HPDE6-E6E7 (cell line): ENCODE measurements around the gene CDKN1A.

Experiments
- DNase-seq: peaks from one replicate; pipeline ENCODE4 v3.0.0; 2011; ENCODE audit warnings: missing footprints; ENCODE audit errors: extremely low spot score

The CDKN1A gene

DNA sequence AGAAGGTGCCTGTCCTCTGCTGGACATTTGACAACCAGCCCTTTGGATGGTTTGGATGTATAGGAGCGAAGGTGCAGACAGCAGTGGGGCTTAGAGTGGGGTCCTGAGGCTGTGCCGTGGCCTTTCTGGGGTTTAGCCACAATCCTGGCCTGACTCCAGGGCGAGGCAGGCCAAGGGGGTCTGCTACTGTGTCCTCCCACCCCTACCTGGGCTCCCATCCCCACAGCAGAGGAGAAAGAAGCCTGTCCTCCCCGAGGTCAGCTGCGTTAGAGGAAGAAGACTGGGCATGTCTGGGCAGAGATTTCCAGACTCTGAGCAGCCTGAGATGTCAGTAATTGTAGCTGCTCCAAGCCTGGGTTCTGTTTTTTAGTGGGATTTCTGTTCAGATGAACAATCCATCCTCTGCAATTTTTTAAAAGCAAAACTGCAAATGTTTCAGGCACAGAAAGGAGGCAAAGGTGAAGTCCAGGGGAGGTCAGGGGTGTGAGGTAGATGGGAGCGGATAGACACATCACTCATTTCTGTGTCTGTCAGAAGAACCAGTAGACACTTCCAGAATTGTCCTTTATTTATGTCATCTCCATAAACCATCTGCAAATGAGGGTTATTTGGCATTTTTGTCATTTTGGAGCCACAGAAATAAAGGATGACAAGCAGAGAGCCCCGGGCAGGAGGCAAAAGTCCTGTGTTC, 1.3 kb upstream of the CDKN1A start:
- peak; percentile 58 for DNase-seq

DNA sequence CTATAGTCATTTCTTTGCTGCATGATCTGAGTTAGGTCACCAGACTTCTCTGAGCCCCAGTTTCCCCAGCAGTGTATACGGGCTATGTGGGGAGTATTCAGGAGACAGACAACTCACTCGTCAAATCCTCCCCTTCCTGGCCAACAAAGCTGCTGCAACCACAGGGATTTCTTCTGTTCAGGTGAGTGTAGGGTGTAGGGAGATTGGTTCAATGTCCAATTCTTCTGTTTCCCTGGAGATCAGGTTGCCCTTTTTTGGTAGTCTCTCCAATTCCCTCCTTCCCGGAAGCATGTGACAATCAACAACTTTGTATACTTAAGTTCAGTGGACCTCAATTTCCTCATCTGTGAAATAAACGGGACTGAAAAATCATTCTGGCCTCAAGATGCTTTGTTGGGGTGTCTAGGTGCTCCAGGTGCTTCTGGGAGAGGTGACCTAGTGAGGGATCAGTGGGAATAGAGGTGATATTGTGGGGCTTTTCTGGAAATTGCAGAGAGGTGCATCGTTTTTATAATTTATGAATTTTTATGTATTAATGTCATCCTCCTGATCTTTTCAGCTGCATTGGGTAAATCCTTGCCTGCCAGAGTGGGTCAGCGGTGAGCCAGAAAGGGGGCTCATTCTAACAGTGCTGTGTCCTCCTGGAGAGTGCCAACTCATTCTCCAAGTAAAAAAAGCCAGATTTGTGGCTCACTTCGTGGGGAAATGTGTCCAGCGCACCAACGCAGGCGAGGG, 594 bp upstream of the CDKN1A start:
- no peak for DNase-seq

DNA sequence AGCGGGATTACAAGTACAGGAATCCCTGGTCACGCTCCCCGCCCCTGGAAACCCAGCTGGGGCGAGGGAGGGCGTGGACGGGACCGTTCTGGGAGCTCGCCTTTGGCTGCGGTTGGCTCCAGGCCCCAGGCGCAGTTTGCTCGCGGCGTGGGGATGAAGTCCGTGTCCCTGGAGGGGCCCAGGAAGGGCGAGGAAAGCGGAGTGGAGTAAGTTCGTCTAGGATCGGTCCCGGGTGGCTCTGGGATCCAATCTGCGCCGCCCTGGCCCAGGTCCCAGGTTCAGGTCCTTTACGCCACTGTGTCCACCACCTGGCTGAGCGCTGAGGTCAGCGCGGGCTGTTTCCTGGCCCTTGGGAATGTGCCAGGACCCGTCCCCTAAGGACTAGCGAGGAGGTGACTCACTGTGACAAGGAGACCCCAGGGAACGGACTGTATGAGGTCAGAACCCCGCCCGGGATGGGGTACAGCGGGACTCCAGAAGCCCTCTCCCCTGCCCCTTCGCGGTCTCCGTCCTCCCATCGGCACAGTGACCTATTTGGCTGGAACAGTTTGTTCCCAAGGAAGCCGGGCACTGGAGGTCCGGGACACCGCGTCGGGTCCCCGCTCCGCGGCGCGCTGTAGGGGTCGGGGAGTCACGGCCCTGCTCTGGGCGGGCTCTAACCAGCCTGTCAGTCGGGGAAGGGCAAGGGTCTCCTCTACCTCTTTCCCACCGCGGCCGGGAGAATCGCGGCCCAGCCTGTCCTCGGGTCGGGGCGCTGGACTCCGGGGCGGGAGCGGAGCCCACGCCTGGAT, 724 bp downstream of the CDKN1A start:
- DNase-seq = no peak

DNA sequence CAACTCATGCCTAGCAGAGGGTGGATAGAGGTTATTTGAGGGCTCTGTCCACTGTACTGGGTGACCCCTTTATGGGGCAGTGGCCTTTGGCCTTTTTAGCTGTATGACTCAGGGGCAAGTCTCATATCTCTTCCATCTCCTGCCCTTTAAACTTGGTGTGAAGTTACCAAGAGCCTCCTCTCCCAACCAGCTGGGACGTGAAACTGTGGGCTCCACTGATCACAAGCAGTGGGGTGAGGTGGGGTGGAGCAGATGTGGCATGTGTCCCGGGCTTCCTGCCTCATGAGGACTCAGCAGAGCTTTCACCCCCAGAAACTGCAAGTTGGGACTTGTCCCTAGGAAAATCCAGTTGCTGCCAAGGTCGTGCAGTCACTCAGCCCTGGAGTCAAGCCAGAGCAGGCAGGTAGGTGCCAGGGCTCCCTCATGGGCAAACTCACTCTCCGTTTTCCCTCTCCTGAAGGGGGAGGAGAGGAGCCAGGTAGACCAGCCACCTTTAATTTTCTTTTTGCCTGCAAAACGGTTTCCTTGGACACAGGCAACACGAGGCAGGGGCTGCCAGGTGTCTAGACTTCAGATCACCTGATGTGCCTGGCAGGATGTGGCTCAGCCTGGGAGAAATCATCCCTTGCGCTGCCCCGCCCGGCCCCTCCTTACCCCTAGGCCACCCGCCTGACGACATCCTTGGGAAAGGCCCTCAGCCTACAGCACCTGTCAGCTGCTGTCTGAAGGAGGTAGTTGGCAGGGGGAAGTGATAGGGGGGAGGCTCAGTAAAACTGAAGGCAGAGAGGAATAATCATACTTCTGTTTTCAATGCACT, 4.0 kb downstream of the CDKN1A start:
- DNase-seq = peak; percentile 86

DNA sequence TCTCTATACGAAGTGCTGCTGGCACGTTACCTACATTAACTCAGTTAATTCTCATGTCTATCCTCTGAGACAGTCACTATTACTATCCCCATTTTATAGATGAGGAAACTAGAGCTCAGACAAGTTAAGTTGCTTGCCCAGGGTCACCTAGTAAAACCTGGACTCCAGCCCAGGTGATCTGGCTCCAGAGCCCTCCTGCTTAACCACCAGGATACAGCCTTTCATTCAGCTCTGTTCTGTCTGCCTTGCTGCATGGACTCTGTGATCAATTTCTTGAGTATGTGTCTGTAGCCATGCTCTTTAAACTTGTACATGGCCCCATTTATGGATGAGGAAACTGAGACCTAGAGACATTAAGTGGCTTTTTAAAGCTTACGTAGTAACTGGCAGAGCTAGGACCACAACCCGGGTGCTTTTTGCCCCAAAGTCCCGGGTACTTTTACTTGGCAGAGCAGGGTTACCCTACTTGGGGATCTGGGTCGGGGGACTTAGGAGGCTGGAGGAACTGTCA, 4.7 kb downstream of the CDKN1A start:
- DNase-seq = no peak

DNA sequence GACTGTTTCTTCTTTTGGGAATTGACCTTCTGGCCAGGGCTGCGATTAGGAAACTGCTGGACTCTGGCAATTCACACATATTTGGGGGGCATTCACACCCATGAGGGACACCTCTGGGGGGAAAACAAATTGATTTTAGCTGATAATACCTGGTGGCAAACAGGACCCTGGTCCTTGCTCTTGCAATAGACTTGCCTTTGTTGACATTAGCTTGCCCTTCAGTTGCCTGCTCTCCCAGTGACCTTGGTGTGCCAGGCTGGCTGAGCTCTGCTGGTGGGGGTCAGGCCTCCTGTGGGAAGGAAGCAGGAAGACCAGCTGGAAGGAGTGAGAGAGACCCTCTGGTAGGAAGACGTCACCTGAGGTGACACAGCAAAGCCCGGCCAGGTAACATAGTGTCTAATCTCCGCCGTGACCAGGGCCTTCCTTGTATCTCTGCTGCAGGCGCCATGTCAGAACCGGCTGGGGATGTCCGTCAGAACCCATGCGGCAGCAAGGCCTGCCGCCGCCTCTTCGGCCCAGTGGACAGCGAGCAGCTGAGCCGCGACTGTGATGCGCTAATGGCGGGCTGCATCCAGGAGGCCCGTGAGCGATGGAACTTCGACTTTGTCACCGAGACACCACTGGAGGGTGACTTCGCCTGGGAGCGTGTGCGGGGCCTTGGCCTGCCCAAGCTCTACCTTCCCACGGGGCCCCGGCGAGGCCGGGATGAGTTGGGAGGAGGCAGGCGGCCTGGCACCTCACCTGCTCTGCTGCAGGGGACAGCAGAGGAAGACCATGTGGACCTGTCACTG, 5.3 kb downstream of the CDKN1A start:
- DNase-seq = no peak

DNA sequence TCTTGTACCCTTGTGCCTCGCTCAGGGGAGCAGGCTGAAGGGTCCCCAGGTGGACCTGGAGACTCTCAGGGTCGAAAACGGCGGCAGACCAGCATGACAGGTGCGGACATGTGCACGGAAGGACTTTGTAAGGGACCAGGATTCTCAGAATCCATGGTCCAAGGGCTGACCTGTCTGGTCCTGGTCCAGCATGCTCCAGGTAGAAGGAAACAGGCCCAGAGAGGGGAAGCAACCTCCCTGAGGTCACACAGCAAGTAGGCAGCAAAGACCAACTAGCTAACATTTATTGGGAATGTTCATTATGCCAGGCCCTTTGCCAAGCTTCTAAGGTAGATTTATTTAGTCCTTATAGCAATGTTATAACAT, 5.9 kb downstream of the CDKN1A start:
- DNase-seq = no peak

DNA sequence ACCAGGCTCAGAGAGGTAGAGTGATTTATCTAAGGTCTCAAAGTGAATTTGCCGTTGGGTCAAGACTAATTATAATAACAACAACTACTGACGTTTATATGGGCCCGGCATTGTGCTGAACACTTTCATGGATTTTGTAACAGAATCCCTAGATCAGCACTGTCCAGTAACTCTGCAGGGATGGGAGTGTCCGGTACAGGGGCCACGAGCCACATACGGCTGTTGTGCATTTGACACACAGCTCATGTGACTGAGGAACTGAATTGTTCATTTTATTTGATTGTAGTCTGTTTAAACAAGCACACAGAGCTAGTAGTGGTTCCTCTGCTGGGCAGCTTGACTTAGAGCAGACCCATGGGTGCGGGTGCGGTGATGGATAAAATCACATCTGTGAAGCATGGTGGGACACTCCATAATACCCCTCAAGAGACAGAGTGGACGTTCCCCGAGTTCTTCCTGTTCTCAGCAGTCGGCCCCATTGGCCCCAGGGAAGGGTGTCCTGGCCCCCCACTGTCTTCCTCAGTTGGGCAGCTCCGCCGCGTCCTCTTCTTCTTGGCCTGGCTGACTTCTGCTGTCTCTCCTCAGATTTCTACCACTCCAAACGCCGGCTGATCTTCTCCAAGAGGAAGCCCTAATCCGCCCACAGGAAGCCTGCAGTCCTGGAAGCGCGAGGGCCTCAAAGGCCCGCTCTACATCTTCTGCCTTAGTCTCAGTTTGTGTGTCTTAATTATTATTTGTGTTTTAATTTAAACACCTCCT, 6.8 kb downstream of the CDKN1A start:
- DNase-seq = no peak

DNA sequence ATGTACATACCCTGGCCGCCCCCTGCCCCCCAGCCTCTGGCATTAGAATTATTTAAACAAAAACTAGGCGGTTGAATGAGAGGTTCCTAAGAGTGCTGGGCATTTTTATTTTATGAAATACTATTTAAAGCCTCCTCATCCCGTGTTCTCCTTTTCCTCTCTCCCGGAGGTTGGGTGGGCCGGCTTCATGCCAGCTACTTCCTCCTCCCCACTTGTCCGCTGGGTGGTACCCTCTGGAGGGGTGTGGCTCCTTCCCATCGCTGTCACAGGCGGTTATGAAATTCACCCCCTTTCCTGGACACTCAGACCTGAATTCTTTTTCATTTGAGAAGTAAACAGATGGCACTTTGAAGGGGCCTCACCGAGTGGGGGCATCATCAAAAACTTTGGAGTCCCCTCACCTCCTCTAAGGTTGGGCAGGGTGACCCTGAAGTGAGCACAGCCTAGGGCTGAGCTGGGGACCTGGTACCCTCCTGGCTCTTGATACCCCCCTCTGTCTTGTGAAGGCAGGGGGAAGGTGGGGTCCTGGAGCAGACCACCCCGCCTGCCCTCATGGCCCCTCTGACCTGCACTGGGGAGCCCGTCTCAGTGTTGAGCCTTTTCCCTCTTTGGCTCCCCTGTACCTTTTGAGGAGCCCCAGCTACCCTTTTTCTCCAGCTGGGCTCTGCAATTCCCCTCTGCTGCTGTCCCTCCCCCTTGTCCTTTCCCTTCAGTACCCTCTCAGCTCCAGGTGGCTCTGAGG, 7.6 kb downstream of the CDKN1A start:
- DNase-seq = no peak

DNA sequence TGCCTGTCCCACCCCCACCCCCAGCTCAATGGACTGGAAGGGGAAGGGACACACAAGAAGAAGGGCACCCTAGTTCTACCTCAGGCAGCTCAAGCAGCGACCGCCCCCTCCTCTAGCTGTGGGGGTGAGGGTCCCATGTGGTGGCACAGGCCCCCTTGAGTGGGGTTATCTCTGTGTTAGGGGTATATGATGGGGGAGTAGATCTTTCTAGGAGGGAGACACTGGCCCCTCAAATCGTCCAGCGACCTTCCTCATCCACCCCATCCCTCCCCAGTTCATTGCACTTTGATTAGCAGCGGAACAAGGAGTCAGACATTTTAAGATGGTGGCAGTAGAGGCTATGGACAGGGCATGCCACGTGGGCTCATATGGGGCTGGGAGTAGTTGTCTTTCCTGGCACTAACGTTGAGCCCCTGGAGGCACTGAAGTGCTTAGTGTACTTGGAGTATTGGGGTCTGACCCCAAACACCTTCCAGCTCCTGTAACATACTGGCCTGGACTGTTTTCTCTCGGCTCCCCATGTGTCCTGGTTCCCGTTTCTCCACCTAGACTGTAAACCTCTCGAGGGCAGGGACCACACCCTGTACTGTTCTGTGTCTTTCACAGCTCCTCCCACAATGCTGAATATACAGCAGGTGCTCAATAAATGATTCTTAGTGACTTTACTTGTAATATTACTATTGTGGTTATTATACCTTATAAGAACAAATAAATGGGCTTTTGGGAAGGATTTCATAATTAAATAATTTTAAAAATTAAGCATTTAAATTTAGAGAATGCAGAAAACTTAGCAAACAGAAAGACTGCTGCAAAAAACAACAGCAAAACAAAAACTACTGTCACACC, 8.4 kb downstream of the CDKN1A start:
- DNase-seq = no peak

DNA sequence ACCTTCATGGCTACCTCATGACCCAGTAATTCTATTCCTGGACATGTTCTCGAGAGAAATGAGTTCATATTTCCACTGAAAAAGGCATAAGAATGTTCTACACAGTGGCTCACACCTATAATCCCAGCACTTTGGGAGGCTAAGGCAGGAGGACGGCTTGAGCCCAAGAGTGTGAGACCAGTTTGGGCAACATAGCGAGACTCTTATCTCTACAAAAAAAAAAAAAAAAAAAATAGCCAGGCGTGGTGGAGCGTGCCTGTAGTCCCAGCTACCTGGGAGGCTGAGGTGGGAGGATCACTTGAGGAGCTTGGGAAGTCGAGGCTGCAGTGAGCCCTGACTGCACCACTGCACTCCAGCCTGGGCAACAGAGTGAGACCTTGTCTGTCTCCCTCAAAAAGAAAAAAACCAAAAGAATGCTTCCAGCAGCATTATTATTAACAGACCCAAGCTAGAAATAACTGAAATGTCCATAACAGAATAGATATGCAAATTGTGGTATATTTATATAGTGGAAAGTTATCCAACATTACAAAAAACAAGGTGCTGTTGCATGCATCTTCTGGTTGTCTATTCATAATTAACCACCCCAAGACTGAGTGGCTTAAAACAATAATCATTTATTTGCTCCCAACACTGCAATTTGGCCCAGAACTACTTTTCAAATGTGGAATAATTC, 9.7 kb downstream of the CDKN1A start:
- DNase-seq = no peak

DNA sequence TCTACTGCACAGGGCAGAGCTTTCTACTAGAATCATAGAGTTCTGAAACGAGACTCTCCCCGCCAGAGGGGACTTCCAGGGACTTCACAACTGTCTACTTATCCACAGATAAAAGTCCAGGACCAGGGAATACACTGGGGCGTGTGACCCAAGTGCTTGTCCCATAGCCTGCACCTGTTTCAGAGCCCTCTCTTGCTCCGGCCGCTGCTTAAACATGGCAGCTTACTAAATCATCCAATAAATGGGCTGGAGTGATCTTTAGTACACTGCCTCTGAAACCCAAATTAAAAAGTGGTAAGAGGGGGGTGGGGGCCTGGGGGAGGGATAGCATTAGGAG, 10.2 kb downstream of the CDKN1A start:
- no peak for DNase-seq

DNA sequence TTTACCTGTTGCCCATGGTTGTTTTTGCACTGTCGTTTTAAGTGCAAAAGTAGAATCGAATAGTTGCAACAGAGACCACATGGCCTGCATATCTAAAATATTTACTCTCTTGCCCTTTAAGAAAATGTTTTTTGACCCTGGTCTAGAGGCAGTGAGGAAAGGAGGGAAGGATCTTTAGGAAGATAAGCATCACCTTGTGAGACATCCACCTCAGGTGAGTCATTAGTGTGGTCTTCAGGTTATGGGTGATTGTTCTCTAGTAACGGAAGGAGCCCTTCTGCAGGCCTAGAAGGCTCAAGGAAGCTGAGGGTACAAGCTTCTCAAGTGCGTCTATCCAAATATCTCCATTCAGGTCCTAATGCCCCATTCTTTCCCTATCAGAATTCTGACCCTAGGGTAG, 12.5 kb downstream of the CDKN1A start:
- DNase-seq = no peak

DNA sequence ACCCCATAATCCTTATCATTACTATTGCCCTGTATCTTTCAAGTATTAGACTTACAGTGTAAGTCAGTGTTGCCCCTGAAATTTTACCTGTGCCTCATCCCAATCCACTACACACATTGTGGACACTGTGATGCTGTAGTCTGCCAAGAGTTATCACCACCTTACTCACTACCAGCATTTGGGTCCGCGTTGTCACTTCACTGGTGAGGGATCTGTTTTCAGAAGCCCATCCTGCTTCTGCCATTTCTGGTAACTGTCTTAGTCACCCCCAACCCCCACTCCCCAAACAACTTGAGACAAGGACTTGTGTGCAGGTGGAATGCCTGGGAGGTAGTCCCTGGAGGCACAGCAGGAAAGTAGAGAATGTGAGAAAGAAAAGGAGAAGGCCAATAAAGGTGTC, 13.1 kb downstream of the CDKN1A start:
- no peak for DNase-seq

DNA sequence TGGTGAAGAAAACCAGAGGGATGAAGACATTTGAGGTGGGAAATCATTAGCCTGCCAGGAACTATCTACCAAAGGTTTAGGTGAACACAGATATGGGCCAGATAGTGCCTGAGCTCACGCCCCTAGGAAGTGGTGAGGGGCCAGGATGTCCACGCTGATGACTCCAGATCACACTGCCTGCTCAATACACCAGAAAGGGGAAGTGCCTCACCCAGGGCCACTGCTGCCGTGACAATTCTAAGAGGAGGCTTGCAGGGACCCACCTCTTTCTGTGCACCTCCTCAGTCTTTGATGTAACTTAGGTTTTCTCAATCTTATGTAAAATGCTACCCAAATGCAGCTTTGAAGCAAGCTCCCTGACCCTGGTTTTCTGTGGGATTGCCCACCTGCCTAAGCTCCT, 13.7 kb downstream of the CDKN1A start:
- DNase-seq = no peak

DNA sequence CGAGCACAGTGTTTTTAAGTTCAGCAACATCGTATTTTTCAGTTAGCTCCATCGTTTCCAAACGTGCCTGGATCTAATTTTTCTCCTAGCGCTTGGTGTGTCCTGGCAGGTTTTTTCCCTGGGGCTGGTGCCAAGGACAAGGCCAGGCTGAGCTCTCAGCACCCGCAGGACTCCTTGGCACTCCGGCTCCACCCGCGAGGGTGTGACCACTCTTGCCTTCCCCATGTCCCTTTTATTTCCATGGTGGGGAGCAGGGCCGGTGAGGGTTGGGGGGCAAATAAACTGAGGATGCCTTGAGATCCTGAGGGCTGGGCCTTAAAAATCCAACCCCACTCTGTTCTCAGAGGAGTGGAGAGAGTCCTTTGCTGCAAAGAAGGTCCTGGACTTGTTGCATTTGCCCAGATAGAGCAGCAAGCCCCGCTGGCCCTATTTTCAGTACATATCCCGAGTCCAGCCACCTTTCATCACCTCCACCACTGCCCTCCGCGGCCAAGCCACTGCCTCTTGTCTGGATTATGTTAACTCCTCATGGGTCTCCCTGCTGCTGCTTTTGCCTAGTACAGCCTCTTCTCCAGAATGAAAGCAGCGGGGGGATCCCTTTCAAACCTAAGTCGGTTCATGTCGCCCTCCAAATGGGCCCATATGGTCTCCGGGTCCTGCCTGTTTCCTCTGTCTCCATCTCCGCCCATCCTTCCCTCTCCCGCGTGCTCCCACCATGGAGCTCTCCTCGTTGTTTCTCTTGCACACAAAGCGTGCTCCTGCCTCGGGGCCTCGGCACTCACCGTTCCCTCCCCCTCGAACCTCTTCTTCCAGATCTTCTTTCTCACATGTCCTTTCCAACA, 14.6 kb downstream of the CDKN1A start:
- no peak for DNase-seq

DNA sequence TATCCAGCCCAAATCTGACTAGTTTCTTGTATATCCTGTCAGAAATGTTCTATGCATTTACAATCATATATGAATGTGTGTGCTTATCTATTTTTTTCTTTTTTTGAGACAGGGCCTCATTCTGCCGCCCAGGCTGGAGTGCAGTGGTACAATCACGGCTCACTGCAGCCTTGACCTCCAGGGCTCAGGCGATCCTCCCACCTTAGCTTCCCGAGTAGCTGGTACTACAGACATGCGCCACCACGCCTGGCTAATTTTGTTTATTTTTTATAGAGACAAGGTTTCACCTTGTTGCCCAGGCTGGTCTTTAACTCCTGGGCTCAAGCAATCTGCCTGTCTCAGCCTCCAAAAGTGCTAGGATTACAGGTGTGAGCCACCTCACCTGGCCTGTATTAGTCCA, 16.1 kb downstream of the CDKN1A start:
- DNase-seq = no peak
